GM18907 (cell line): ENCODE data around the gene BLTP3A.
"Not testable (repeated sequence)": the region's sequence is repeated elsewhere in the genome, so short reads cannot be mapped to it uniquely, and the experiment has no call there.

ENCODE experiments used
- ATAC-seq: cut with Tn5 transposase; IDR thresholded peaks from one replicate; pipeline ENCODE4 v1.9.1; 2021; ENCODE audit warnings: mild to moderate bottlenecking, moderate library complexity; ENCODE audit not compliant: unreplicated experiment

The BLTP3A gene, protein sequence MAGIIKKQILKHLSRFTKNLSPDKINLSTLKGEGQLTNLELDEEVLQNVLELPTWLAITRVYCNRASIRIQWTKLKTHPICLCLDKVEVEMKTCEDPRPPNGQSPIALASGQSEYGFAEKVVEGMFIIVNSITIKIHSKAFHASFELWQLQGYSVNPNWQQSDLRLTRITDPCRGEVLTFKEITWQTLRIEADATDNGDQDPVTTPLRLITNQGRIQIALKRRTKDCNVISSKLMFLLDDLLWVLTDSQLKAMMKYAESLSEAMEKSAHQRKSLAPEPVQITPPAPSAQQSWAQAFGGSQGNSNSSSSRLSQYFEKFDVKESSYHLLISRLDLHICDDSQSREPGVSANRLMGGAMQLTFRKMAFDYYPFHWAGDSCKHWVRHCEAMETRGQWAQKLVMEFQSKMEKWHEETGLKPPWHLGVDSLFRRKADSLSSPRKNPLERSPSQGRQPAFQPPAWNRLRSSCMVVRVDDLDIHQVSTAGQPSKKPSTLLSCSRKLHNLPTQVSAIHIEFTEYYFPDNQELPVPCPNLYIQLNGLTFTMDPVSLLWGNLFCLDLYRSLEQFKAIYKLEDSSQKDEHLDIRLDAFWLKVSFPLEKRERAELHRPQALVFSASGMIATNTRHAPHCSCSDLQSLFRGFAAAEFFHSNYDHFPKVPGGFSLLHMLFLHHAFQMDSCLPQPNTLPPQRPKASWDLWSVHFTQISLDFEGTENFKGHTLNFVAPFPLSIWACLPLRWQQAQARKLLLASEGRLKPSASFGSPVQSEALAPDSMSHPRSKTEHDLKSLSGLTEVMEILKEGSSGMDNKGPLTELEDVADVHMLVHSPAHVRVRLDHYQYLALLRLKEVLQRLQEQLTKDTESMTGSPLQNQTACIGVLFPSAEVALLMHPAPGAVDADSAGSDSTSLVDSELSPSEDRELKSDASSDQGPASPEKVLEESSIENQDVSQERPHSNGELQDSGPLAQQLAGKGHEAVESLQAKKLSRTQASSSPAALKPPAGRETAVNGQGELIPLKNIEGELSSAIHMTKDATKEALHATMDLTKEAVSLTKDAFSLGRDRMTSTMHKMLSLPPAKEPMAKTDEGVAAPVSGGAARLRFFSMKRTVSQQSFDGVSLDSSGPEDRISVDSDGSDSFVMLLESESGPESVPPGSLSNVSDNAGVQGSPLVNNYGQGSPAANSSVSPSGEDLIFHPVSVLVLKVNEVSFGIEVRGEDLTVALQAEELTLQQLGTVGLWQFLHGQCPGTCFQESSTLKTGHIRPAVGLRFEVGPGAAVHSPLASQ (N-terminal part only)

DNA sequence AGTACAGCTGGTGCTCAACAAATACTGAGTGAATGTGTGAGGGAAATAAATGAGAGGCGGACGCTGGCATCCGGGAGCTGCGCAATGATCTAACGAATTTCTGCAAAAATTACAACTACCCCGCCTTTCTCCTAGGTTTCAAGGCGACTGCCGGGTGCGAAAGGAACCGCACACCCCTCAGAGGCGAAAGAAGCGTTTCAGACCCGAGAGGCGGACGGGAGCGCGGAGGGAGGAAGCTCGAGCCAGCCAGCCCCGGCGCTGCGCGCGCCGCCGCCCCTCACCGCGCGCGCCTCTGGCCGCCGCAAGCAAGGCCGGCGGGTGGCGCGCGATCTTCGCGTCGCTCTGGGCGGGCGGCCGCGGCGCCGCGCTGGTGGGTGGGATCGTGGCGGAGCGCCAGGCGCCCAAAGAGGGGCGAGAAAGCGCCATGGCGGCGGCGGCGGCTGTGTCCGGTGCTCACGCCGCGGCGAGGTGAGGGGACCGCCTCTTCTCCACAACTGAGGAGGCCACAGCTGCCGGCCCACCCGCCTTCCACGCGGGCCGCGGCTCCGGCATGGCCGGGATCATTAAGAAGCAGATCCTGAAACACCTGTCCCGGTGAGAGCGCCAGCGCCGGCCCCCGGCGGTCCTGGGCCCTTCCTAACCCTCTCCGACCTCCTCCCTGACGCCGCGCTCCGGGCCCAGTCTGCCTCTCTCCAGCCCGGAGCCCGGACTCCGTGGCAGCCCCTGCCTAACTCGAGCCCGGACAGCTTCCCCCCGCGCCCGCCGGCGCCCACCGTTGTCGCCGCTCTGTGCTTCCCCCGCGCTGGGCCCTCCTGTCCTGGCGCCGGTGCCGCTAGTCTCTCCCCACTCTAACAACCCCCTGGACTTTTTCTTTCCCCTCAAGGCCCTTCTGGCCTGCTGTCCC, at the start of gene BLTP3A:
Gene BLTP3A (plus strand): TSS at position 383 of the 904 bp plus-strand sequence. CDS start 168 bp downstream, at position 551.
- peak; percentile 80 for ATAC-seq

DNA sequence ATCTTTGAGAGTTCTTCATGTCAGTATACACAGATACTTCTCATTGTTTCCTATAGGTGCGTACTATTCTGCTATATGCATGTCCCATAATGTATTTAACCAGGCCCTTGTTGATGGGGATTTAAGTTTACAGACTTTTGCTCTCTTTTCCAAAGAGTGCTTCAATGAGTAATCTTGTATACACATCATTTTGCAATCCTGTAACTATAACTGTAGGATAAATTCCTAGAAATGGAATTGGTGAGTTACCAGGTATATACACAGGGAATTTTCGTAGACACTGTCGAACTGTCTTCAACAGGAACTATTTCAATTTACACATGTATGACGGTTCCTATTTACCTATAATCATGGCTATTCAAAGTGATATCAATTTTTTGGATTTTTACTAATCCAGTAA, 49.8 kb upstream of the BLTP3A start:
- ATAC-seq: no peak

DNA sequence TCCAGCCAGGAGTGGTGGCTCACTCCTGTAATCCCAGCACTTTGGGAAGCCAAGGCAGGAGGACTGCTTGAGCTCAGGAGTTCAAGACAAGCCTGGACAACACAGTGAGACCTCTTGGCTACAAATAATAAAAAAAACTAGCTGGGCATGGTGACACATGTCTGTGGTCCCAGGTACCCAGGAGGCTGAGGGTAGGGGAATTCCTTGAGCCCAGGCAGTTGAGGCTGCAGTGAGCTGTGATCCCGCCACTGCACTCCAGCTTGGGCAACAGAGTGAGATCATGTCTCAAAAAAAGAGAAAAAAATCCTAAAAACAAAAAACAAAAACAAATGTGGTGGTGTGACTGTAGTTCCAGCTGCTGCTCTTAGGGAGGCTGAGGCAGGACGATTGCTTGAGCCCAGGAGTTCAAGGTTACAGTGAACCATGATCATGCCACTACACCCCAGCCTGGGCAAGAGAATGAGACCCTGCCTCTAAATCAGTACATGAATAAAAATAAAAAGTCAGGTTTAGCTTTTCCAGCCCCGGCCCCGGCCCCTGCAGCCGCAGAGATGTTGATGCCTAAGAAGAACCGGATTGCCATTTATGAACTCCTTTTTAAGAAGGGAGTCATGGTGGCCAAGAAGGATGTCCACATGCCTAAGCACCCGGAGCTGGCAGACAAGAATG, 48.1 kb upstream of the BLTP3A start:
- no peak for ATAC-seq

DNA sequence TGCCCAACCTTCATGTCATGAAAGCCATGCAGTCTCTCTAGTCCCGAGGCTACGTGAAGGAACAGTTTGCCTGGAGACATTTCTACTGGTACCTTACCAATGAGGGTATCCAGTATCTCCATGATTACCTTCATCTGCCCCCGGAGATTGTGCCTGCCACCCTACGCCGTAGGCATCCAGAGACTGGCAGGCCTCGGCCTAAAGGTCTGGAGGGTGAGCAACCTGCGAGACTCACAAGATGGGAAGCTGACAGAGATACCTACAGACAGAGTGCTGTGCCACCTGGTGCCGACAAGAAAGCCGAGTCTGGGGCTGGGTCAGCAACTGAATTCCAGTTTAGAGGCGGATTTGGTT, 47.6 kb upstream of the BLTP3A start:
- not testable (repeated sequence) for ATAC-seq

DNA sequence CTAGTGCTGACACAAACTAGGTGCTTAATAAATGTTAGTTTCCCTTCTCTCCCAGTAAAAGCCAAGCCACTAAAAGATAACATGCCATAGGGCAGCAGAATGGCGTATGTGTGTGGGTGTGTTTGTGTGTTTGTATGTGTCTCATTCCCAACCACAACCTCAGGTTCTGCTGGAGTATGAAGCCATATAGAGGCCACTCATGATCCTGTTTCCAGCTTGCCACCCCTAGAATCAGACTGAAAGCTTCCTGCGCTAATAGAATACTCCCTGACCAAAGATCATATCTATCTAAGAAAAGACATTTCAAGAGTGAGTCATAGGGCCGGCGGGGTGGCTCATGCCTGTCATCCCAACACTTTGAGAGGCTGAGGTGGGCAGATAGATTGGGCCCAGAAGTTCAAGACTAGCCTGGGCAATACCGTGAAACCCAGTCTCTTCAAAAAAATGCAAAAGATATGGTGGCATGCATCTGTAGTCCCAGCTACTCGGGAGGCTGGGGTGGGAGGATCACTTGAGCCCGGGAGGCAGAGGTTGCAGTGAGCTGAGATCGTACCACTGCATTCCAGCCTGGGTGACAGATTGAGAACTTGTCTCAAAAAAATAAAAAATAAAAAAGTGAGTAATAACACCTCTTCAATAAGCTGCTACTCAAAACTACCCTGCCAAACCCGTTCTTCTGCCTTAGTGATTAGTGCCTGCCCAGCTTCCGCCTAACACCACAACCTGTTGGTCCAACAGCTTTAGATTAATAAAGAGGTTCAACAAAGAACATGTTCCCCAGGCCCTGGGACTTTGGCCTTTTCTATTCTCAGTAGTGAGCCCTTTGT, 46.4 kb upstream of the BLTP3A start:
- ATAC-seq: no peak

DNA sequence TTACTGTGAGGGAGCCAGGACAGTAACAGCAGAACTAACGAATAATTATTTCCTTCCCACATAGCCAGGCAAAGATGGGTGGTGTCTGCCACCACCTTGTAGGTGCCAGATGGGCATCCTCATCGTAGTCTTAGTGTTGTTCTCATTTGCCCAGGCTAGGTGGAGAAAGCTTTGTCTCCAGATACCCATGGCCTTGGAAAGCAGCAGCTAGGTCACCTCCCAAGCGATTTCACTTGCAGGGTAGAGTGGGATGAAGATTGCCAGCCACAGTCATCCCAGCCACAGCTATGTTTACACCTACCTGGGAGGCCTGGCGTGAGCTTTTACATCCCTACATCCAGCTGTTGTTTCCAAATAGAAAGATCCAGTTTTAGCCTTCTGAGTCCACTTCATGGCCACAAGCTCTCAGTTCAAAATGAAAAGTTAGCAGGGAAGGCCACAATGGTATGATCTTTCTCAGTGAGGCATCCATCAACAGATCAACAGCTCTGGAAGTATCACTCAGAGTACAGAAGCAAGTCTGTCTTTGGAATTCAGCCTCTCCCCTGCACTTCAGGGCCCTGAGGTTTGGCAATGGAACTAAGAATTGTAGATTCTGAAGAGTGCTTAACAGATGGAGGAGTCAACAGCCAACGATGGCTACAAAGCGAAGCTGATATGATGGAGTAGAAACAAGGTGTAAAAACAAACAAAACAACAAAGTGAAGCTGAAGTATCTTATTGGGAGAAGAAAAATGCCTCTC, 45.6 kb upstream of the BLTP3A start:
- no peak for ATAC-seq

DNA sequence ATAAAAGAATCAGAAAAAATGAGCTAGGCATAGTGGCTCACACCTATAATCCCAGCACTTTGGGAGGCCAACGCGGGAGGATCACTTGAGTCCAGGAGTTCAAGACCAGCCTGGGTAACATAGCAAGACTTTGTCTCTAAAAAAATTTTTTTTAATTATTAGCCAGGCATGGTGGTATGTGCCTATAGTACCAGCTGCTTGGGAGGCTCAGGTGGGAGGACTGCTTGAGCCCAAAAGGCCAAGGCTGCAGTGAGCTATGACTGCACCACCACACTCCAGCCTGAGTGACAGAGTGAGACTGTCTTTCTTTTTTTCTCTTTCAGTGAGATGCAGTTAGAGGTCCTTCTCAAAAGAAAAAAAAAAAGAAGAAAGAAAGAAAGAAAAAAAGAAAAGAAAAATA, 43.1 kb upstream of the BLTP3A start:
- no peak for ATAC-seq

DNA sequence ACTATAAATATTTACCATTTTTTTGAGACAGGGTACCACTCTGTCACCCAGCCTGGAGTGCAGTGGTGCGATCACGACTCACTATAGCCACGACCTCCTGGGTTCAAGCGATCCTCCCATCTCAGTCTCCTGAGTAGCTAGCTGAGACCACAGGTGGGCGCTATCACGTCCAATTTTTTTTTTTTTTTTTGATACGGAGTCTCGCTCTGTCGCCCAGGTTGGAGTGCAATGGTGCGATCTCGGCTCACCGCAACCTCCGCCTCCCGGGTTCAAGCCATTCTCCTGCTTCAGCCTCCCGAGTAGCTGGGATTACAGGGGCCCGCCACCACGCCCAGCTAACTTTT, 35.4 kb upstream of the BLTP3A start:
- ATAC-seq: not testable (repeated sequence)

DNA sequence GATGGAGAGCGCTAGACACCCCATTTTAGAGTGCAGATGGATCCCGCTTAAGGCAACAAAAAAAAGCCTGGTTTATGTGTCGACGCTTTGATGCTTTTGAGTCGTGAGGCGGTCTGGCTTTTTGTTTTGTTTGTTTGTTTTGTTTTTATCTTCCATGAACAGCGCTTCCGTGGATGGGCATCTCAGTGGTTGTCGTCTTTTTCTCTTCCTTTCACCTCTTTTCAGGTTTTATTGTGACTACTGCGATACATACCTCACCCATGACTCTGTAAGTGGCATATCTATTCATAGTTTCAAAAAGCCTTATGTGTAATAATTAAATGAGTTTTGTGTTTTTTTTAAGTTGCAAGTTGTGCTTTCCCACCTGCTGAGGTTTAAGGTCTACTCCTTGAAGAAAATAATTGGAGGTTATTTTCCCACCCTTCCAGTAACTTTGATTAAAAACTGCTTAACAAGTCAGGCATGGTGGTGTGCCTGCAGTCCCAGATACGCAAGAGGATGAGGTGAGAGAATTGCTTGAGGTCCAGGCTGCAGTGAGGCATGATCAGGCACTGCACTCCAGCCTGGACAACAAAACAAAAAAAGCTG, 34.1 kb upstream of the BLTP3A start:
- no peak for ATAC-seq

DNA sequence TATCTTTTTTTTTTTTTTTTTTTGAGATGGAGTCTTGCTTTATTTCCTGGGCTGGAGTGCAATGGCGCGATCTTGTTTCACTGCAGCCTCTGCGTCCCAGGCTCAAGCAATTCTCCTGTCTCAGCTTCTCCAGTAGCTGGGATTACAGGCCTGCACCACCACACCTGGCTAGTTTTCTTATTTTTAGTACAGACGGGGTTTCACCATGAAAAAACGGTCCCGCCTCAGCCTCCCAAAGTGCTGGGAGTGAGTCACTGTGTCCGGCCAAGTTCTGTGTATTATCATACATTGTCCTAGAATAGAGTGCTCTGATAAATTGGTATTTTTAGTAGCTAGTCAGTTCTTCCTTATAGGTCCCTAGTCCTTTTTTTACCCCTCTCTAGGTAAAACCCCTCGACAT, 31.8 kb upstream of the BLTP3A start:
- ATAC-seq: no peak

DNA sequence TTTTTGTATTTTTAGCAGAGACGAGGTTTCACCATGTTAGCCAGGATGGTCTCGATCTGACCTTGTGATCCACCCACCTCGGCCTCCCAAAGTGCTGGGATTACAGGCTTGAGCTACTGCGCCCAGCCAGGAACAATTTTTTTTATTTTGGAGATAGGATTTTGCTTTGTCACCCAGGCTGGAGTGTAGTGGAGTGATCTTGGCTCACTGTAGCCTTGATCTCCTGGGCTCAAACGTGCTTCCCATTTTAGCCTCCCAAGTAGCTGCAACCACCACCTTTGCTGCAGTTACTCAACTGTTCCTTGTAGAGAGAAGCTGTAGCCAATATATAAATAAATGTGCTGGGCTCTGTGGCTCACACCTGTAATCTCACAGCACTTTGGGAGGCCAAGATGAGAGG, 30.2 kb upstream of the BLTP3A start:
- ATAC-seq: not testable (repeated sequence)

DNA sequence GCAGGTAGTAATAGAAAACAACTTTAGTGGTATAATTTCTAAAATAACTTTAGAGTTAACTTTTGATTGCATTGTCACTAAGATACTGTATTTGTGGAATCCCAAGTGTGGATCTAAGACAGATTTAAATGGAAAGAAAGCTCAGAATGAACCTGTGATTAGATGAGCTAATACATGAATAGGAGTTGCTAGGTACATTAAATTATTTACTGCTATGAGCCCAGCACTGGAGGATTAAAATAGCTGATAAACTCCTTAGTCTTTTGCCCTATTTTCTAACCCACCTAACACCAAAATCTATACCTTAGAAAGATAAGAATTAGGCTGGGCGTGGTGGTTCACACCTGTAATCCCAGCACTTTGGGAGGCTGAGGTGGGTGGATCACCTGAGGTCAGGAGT, 23.7 kb upstream of the BLTP3A start:
- ATAC-seq: no peak

DNA sequence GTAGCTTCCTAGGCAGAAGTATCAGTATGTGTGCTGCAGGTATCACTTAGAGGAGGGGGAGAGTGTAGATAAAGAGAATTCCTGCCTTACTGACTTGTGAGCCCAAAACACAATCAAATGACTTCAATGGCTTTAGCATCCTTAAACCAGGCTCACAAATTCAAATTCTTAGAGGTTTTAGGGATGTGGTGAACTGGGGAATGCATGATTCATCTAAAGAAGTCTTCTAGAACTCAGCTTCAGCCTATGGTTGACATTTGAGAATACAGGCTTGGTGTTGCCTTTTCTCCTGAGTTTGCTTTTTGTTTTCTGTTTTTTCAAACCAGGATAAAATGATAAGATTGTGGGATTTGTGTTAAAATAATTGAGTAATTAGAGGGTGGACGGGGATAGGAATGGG, 20.2 kb upstream of the BLTP3A start:
- ATAC-seq: no peak

DNA sequence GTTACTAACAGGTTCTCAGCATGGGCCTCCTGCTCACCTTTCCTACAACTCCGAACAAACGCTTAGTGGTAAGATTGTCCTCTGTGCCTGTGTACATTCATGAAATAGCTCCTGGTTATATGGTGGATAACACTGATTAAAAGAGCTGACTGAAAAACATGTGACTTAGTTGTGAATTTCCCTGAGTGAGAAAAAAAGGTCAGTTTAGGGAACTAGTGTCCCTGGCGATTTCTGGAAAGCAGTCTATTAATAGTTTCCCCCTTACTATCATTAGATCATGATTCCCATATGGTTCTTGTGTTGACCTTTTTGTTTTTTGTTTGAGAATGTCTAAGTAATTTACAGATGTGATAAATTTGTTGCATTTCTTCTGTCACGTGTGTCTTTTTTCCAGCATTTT, 18.9 kb upstream of the BLTP3A start:
- ATAC-seq: no peak

DNA sequence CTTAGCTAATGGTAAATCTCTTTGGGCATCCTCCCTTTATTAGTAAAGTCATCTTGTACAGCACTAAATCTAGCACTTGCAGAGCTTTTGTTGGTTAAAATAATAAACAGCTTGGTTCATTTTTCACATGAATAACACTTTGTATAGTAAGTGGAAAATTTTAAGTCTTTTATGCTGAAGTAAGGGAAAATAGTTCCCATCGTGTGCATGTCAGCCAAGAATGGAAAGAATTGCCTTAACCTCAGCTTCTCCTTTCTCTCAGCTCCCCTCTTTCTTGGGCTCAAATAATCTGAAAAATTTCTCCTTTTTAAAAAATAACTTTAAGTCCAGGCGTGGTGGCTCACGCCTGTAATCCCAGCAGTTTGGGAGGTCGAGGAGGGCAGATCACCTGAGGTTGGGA, 18.0 kb upstream of the BLTP3A start:
- ATAC-seq: no peak

DNA sequence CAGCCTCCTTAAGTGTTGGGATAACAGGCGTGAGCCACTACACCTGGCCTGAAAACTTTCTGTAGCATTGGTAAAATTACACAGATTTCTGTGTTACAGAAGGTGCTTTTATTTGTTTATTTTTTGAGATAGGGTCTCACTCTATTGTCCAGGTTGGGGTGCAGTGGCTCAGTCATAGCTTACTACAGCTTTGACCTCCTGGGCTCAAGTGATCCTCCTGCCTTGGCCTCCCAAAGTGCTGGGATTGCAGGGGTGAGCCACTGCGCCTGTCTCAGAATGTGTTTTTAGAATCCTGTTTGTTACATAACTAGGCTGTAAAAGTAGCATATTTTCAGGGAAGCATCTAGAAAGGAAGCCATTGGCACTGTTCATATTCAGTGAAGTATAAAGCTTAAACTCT, 16.9 kb upstream of the BLTP3A start:
- ATAC-seq: no peak

DNA sequence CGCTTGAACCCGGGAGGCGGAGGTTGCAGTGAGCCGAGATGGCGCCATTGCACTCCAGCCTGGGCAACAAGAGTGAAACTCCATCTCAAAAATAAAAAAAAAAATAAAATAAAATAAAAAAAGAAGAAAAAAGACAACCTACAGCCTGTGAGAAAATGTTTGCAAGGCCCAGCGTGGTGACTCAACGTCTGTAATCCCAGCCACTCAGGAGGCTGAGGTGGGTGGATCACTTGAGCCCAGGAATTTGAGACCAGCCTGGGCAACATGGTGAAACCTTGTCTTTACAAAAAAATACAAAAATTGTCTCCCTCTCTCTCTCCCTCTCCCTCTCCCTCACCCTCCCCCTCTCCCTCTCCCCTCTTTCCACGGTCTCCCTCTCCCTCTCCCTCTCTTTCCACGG, 6.5 kb upstream of the BLTP3A start:
- not testable (repeated sequence) for ATAC-seq

DNA sequence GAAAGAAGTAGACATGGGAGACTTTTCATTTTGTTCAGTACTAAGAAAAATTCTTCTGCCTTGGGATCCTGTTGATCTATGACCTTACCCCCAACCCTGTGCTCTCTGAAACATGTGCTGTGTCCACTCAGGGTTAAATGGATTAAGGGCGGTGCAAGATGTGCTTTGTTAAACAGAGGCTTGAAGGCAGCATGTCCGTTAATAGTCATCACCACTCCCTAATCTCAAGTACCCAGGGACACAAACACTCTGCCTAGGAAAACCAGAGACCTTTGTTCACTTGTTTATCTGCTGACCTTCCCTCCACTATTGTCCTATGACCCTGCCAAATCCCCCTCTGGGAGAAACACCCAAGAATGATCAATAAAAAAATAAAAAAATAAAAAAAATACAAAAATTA, 4.7 kb upstream of the BLTP3A start:
- not testable (repeated sequence) for ATAC-seq
